ENCODE data around the gene SORL1.

The SORL1 gene

GRCh38 chr11:121590772-121591404 is 138.8 kb downstream of the SORL1 start:
- DNase-seq, result no peak

GRCh38 chr11:121591405-121592033 is 139.4 kb downstream of the SORL1 start:
- DNase-seq, result peak; percentile 14

- no peak for DNase-seq
Observed at GRCh38 chr11:121592708-121593107, 140.6 kb downstream of the SORL1 start.

GRCh38 chr11:121595717-121596161 is 143.6 kb downstream of the SORL1 start:
- no peak for DNase-seq

- no peak for DNase-seq
Observed at GRCh38 chr11:121596195-121597155, 144.4 kb downstream of the SORL1 start.

- DNase-seq, result no peak
Observed at GRCh38 chr11:121603316-121603715, 151.2 kb downstream of the SORL1 start.

- DNase-seq, result no peak
Observed at GRCh38 chr11:121604152-121604551, 152.0 kb downstream of the SORL1 start.

GRCh38 chr11:121606354-121606753 is 154.2 kb downstream of the SORL1 start:
- no peak for DNase-seq

- DNase-seq, result no peak
Observed at GRCh38 chr11:121607341-121607740, 155.2 kb downstream of the SORL1 start.

- no peak for DNase-seq
Observed at GRCh38 chr11:121608545-121609098, 156.5 kb downstream of the SORL1 start.

GRCh38 chr11:121610706-121611105 is 158.6 kb downstream of the SORL1 start:
- DNase-seq, result no peak

- DNase-seq, result no peak
Observed at GRCh38 chr11:121611242-121611641, 159.1 kb downstream of the SORL1 start.

GRCh38 chr11:121613724-121614123 is 161.6 kb downstream of the SORL1 start:
- DNase-seq, result no peak

- no peak for DNase-seq
Observed at GRCh38 chr11:121614636-121615240, 162.6 kb downstream of the SORL1 start.

GRCh38 chr11:121615501-121615900 is 163.4 kb downstream of the SORL1 start:
- DNase-seq, result no peak

GRCh38 chr11:121618516-121618915 is 166.4 kb downstream of the SORL1 start:
- DNase-seq, result no peak

GRCh38 chr11:121625777-121626506 is 173.8 kb downstream of the SORL1 start:
- no peak for DNase-seq

GRCh38 chr11:121626507-121626875 is 174.4 kb downstream of the SORL1 start:
- DNase-seq, result no peak

GRCh38 chr11:121626980-121627379 is 174.9 kb downstream of the SORL1 start:
- DNase-seq, result no peak

- no peak for DNase-seq
Observed at GRCh38 chr11:121630041-121630440, 177.9 kb downstream of the SORL1 start.

GRCh38 chr11:121631456-121631855 is 179.3 kb downstream of the SORL1 start:
- DNase-seq, result no peak

- DNase-seq, result no peak
Observed at GRCh38 chr11:121634273-121634672, 182.2 kb downstream of the SORL1 start.

All from NK-92 treated with Interleukin-12 subunit alpha and Interleukin-12 subunit beta, amount 100 ng/mL, for 24 hours (cell line).